Right lobe of liver (tissue), 4 donors: Measurements from ENCODE around the gene IGSF21.

Experiments used
- CTCF ChIP-seq, 4 donors: fragments of 200-600 bp in 3 of 4; fragments of 450-650 bp in 1 of 4; IDR thresholded peaks; one replicate each; pipeline versions ENCODE4 v1.5.1 to v1.8.0; 2016 to 2022; ENCODE audit warnings: antibody characterized with exemption in 4 of 4, mild to moderate bottlenecking in 2 of 4
- POLR2A ChIP-seq: fragments of 450-650 bp; IDR thresholded peaks from one replicate; pipeline ENCODE4 v1.6.1; 2017; ENCODE audit warnings: antibody characterized with exemption, mild to moderate bottlenecking
- donor health status: DM: no; HTN: no; CAD: no.
- donor health status: DM: no; HTN: no; CAD: no.
- donor health status: DM: no; HTN: yes; CAD: no.

GRCh38 chr1:18112611-18113010 is 5.0 kb downstream of the IGSF21 start:
- TF ChIP-seq CTCF (IDR thresholded peaks at IDR 0.05): no peak
- no peak for TF ChIP-seq POLR2A
